WI38 (cell line): Measurements from ENCODE around the gene RPN2.

Experiments
- H3K4me3 ChIP-seq: 2 replicates; pipeline ENCODE4 v1.5.1; 2011; ENCODE audit warnings: low read depth, mild to moderate bottlenecking, control low read depth, low read length
- TF ChIP-seq, protein P1 (sequence below): IDR thresholded peaks from 2 replicates; pipeline ENCODE4 v1.5.1; 2012; ENCODE audit warnings: low read depth, mild to moderate bottlenecking, control low read depth, low read length

The RPN2 gene

DNA sequence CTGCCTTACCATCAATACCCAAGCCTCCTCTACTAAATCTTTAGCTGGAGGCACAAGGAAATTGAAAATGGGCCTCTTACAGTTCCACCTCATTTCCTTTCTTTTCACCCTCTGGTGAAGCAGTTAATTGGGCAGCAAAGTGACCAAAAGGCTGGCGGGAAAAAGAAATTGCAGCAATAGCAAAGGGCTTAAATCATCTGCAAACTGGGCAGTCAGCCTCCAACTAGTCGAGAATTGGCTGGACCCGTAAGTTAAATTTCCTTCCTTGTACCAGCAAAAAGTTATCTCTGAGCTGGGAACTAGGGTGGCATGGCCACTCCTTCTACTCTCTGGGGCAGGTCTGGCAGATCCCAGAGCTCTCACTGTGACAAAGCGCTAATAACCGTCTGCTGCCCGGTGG lies 49.0 kb downstream of the RPN2 start:
- TF ChIP-seq, protein P1, sequence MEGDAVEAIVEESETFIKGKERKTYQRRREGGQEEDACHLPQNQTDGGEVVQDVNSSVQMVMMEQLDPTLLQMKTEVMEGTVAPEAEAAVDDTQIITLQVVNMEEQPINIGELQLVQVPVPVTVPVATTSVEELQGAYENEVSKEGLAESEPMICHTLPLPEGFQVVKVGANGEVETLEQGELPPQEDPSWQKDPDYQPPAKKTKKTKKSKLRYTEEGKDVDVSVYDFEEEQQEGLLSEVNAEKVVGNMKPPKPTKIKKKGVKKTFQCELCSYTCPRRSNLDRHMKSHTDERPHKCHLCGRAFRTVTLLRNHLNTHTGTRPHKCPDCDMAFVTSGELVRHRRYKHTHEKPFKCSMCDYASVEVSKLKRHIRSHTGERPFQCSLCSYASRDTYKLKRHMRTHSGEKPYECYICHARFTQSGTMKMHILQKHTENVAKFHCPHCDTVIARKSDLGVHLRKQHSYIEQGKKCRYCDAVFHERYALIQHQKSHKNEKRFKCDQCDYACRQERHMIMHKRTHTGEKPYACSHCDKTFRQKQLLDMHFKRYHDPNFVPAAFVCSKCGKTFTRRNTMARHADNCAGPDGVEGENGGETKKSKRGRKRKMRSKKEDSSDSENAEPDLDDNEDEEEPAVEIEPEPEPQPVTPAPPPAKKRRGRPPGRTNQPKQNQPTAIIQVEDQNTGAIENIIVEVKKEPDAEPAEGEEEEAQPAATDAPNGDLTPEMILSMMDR = no peak

DNA sequence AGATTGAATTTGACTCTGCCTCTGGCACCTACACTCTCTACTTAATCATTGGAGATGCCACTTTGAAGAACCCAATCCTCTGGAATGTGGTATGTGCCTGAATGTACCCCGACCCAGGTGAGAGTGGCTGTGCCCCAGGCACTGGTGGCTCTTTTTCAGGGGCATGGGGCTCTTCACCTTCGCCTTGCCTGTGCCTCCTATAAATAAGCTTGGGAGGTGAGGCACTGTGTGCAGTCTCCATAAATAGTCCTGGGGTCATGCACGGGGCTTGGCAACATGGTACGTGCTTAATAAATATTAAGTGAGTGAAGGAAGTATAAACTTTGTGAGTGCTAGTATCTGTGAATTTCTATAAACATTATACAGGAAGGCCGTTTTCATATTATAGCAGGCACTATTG lies 49.5 kb downstream of the RPN2 start:
- no peak overlapping the region for H3K4me3 ChIP-seq
- TF ChIP-seq, protein P1 = no peak

More for the DNA sequence above, 49.0 kb downstream of the RPN2 start:
- H3K4me3 ChIP-seq = no peak overlapping the region

DNA sequence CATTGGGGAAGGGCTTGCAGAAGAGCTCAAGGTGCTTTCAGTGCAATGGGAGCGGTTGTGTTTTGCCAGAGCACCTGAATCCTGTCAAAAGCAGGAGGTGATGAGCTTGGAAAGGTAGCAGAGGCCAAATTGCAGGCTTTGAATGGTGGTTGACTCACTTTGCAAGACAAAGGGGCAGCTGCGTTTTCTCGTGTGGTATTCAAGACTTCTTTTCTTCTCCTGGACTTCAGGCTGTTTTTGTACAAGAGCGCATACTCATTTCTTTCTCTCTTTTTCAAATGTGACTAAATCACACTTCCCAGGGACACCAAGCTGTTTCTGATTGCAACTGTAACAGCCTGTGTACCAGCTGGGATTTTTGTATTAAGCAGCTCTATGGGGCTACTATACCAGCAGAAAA lies 50.2 kb downstream of the RPN2 start:
- TF ChIP-seq, protein P1 = no peak
- no peak overlapping the region for H3K4me3 ChIP-seq

DNA sequence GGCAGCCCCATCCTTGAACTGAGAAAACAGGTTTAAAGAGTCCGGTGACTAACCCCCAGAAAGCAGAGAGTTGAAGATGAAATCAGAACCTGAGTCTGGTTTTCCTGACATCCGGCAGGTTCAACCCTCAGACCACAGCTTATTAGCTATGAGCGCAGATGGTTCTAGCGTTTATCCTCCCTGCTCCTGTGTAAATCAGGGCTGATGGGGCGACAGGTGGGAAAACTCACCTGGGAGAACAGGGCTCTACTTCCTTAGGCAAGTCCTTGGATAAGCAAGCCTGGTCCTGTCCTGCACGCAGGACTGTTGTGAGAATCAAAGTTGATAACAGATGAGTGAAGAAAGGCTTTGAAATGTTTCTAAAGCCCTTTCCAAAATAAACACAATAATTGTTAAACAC lies 51.1 kb downstream of the RPN2 start:
- no peak overlapping the region for H3K4me3 ChIP-seq
- TF ChIP-seq, protein P1 = no peak

DNA sequence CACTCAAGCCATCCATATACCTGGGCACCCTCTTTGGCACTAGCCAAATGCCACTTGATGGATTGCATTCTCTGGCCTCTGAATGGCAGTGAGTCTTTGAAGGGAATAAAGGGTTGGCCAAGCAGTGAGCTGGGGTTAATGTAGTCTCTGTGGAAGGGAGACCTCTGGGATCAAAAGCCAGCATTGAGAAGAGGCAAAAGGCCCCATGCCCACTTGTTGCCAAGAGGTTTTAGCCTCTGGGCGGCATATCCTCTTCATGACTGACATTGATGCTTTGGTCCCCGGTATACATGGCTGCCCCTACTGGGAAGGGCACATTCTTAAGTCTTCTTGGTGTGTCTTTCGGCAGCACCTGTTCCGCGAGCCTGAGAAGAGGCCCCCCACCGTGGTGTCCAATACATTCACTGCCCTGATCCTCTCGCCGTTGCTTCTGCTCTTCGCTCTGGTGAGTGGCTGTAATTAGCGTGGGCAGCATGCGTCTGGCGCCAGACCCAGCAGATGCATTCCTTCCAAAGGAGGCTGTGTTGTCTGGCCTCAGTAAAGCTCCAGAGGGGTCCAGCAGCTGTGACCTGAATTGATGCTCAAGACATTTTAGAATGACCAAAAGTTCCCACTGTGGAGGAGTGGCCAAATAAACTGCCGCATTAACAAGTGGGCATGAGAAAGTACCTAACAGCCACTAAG lies 53.0 kb downstream of the RPN2 start:
- TF ChIP-seq, protein P1 = no peak
- H3K4me3 ChIP-seq = no peak overlapping the region

DNA sequence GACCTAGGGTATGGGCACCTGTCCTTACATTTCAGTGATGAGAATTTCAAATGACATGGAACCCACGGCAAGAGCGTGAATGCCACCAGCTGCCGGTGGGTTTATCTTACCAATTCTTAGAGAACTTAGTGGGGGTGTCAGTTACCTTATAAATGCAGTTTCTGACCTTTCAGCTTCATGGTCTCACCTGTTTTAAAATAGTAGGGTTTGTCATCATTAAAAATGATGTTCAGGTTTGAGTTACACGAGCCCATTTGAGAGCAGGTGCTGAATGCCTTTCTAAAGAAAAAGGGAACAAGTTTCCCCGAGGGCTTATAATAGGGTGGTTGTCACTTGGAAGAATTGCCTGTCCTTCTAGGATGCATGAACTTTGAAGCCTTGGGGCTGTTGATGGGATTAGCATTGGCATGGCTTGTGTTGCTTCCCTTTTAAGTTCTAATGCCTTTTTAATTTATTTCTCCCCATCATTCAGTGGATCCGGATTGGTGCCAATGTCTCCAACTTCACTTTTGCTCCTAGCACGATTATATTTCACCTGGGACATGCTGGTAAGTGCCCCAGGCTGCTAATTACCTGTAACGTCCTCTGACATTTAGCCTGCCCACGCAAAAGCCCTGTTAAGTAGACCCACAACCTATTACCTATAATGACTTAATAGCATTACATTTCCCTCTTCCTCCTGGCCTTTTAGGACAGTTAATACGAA lies 54.6 kb downstream of the RPN2 start:
- TF ChIP-seq, protein P1 = no peak
- no peak overlapping the region for H3K4me3 ChIP-seq

DNA sequence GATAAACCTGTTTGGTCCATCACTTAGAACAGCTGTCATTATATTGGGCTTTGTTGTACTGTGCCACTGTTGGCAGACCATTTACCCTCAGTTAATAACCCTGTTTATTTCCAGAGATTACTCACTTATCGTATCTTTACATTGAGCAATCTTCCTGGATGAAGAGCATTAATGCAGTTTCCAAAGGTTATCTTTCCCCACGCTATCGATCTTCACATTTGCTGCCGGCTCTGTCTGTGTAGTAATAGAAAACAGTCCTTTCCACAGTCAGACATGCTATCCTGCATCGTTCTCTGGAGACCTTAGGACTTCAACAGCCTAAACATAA lies 55.1 kb downstream of the RPN2 start:
- TF ChIP-seq, protein P1 = no peak
- no peak overlapping the region for H3K4me3 ChIP-seq
